Endothelial cell of umbilical vein (primary cell): ENCODE measurements around the gene FBXL4. TPM values are rescaled to one million over a fixed set of nuclear protein-coding genes. Genes with fewer than 3 reads are reported as not detected.

ENCODE experiments used
- BruUV-seq: library from RNA; stranded (reverse); fragments of 400-500 nt; replicated peaks from 2 replicates; lab custom pipeline; 2021; lab: Mats Ljungman, UMichigan
- CTCF ChIA-PET: fragments of 300-600, 350-600 bp; sonication (Branson Sonifier 250); formaldehyde crosslinking; loops from one replicate; lab custom pipeline; 2021; ENCODE audit warnings: antibody characterized with exemption, inconsistent platforms; lab: Charles Lee
- POLR2A ChIA-PET: fragments of 300-600, 350-600 bp; sonication (Branson Sonifier 250); formaldehyde crosslinking; loops from one replicate; lab custom pipeline; 2021; ENCODE audit warnings: antibody characterized with exemption, inconsistent platforms; lab: Charles Lee
- DNase-seq: peaks from one replicate; pipeline ENCODE4 v3.0.0-alpha.2; 2011; ENCODE audit warnings: low read depth, low spot score
- FAIRE-seq: peaks from 2 replicates; lab custom pipeline; 2011; peaks lifted over from hg19 to GRCh38; lab: Jason Lieb, UNC
- H2AFZ ChIP-seq: 2 replicates; pipeline ENCODE4 v1.6.0; 2012; ENCODE audit warnings: low read depth, low read length, control low read depth, inconsistent platforms
- H3K27ac ChIP-seq: 2 replicates; pipeline ENCODE4 v1.5.1; 2011; ENCODE audit warnings: low read depth, mild to moderate bottlenecking, control low read depth, low read length, moderate library complexity; ENCODE audit not compliant: insufficient read depth
- H3K27me3 ChIP-seq, 2 experiments: 2 replicates each; pipeline versions ENCODE4 v1.6.0 to v1.6.1; 2011; ENCODE audit warnings: low read length in 2 of 2, mixed read lengths in 1 of 2; ENCODE audit not compliant: control insufficient read depth in 2 of 2, insufficient read depth in 2 of 2
- H3K36me3 ChIP-seq, 2 experiments: 2 replicates in 1 of 2; 3 replicates in 1 of 2; pipeline ENCODE4 v1.5.1; 2011; ENCODE audit warnings: low read length in 2 of 2, mild to moderate bottlenecking in 1 of 2, moderate library complexity in 1 of 2; ENCODE audit not compliant: control insufficient read depth in 2 of 2, insufficient read depth in 2 of 2; ENCODE audit errors: extremely low read depth in 1 of 2
- H3K4me1 ChIP-seq: 3 replicates; pipeline ENCODE4 v1.5.1; 2011; ENCODE audit warnings: mild to moderate bottlenecking, low read length; ENCODE audit not compliant: control insufficient read depth, insufficient read depth; ENCODE audit errors: extremely low read depth
- H3K4me2 ChIP-seq: 2 replicates; pipeline ENCODE4 v1.6.1; 2011; ENCODE audit warnings: low read length, control low read depth, mixed read lengths; ENCODE audit not compliant: insufficient read depth
- H3K4me3 ChIP-seq, 3 experiments: fragments of 200-600 bp in 1 of 3; sonication (generic), shearing (Covaris generic) in 1 of 3; replicated peaks in 1 of 3; 2 replicates each; pipeline ENCODE4 v1.5.1; 2011 to 2016; ENCODE audit warnings: control low read depth in 3 of 3, low read length in 3 of 3, mild to moderate bottlenecking in 2 of 3, inconsistent platforms in 1 of 3, low read depth in 1 of 3, moderate library complexity in 1 of 3; ENCODE audit not compliant: insufficient read depth in 1 of 3
- H3K79me2 ChIP-seq: 2 replicates; pipeline ENCODE4 v1.6.0; 2012; ENCODE audit warnings: low read length, inconsistent platforms; ENCODE audit not compliant: control insufficient read depth, insufficient read depth
- H3K9ac ChIP-seq: replicated peaks from 2 replicates; pipeline ENCODE3; 2011; ENCODE audit warnings: low read length, control low read depth; ENCODE audit not compliant: insufficient read depth; ENCODE audit errors: extremely low read depth
- H3K9me1 ChIP-seq: replicated peaks from 3 replicates; pipeline ENCODE4 v1.6.0; 2011; ENCODE audit warnings: mild to moderate bottlenecking, low read length; ENCODE audit not compliant: control insufficient read depth, insufficient read depth; ENCODE audit errors: extremely low read depth
- H3K9me3 ChIP-seq: replicated peaks from 2 replicates; pipeline ENCODE4 v1.5.1; 2012; ENCODE audit warnings: low read length, inconsistent platforms; ENCODE audit not compliant: control insufficient read depth, insufficient read depth
- H4K20me1 ChIP-seq: replicated peaks from 2 replicates; pipeline ENCODE3; 2011; ENCODE audit warnings: mild to moderate bottlenecking, low read length; ENCODE audit not compliant: control insufficient read depth, insufficient read depth; ENCODE audit errors: extremely low read depth
- CTCF ChIP-seq, 2 donors: IDR thresholded peaks; 1 replicate in 1 of 2; 2 replicates in 1 of 2; pipeline ENCODE4 v1.5.1; 2011; ENCODE audit warnings: low read length in 2 of 2, mild to moderate bottlenecking in 2 of 2, moderate library complexity in 2 of 2, control low read depth in 1 of 2, inconsistent platforms in 1 of 2, low read depth in 1 of 2; ENCODE audit not compliant: insufficient read depth in 1 of 2; ENCODE audit errors: extremely low read depth in 1 of 2
- FOS ChIP-seq: IDR thresholded peaks from 2 replicates; pipeline ENCODE4 v1.6.1; 2011; ENCODE audit warnings: mild to moderate bottlenecking, low read length, moderate library complexity, borderline replicate concordance; ENCODE audit not compliant: insufficient read depth
- GATA2 ChIP-seq: IDR thresholded peaks from 2 replicates; pipeline ENCODE4 v1.7.0; 2011; ENCODE audit warnings: low read depth, mild to moderate bottlenecking, moderate library complexity, mixed read lengths, low read length; ENCODE audit not compliant: insufficient read length, insufficient read depth
- JUN ChIP-seq: IDR thresholded peaks from 2 replicates; pipeline ENCODE4 v1.6.1; 2011; ENCODE audit warnings: borderline replicate concordance, low read depth; ENCODE audit not compliant: insufficient read length, insufficient read depth
- POLR2A ChIP-seq: IDR thresholded peaks from 2 replicates; pipeline ENCODE4 v1.6.1; 2012; ENCODE audit warnings: low read depth, mild to moderate bottlenecking, control low read depth, low read length
- POLR2AphosphoS5 ChIP-seq: IDR thresholded peaks from 2 replicates; pipeline ENCODE4 v1.6.1; 2012; ENCODE audit warnings: low read depth, mild to moderate bottlenecking, control low read depth, low read length, moderate library complexity; ENCODE audit not compliant: insufficient read depth
- dilution Hi-C: fragments of 300-500 bp; cut with MboI; formaldehyde crosslinking; loops from one replicate; pipeline ENCODE4 v1.15.0; 2019; ENCODE audit warnings: low sequenced_read_pairs; ENCODE audit not compliant: extremely low pct_ligation_motif_present
- intact Hi-C: fragments of 100-400 bp; cut with micrococcal nuclease; formaldehyde crosslinking; loops from one replicate; pipeline ENCODE4 v1.10.0; 2022
- polyA plus RNA-seq, 4 experiments: library from polyadenylated mRNA; depleted of rRNA in 3 of 4; stranded (reverse) in 3 of 4; unstranded in 1 of 4; fragments of >200 nt; gene quantifications; 2 replicates each; pipeline versions ENCODE4 v1.2.1 to v1.2.3, GENCODE V29; 2011 to 2012; ENCODE audit warnings: missing spikeins in 1 of 4
- total RNA-seq: library from RNA; stranded (reverse); gene quantifications from 2 replicates; pipeline ENCODE4 v1.2.3, GENCODE V29; 2021
- TF ChIP-seq, protein P1 (sequence below): IDR thresholded peaks from 2 replicates; pipeline ENCODE4 v1.6.1; 2011; ENCODE audit not compliant: insufficient read depth, insufficient read length

The FBXL4 gene
- total and polyA plus RNA-seq, 2 donors (not counting 3 experiments of a cell fraction or from before 2014, with no cell fraction given), result 7.0 to 9.8 TPM

GRCh38 chr6:98959631-98960030, 11.9 kb upstream of the FBXL4 start:
- Histone ChIP-seq H3K9ac (no peak overlapping the region), H4K20me1 (no peaks in the 10 kb centered on the region), H3K4me1 (peaks cover 22% of the 10 kb centered on the region), H3K27me3 (peaks cover 17 to 37% of the 10 kb centered on the region in 2 experiments), H2AFZ (no peak overlapping the region), H3K9me3 (no peaks in the 10 kb centered on the region), H3K9me1 (no peaks in the 10 kb centered on the region), H3K4me2 (no peak overlapping the region), H3K79me2 (no peaks in the 10 kb centered on the region), H3K36me3 (no peaks in the 10 kb centered on the region), H3K27ac (no peak overlapping the region), H3K4me3 (no peak overlapping the region)
- no peak for DNase-seq
- no peak for FAIRE-seq
- BruUV-seq, result no TSS peak
- intact Hi-C loops (loop anchor here (5.0 kb wide), 2 partner anchors 112 to 127 kb away; partner anchors contain the start of gene POU3F2), dilution Hi-C loops (no loop called here)
- no peak for TF ChIP-seq JUN
- no peak for TF ChIP-seq GATA2
- TF ChIP-seq CTCF (IDR thresholded peaks at IDR 0.05; ENCODE audit: extremely low read depth in 1 of 2, insufficient read depth in 1 of 2, low read depth in 1 of 2, low read length in 2 of 2), result no peak
- no peak for TF ChIP-seq FOS
- TF ChIP-seq, protein P1, sequence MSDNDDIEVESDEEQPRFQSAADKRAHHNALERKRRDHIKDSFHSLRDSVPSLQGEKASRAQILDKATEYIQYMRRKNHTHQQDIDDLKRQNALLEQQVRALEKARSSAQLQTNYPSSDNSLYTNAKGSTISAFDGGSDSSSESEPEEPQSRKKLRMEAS, result no peak
- no peak for TF ChIP-seq POLR2A
- no peak for TF ChIP-seq POLR2AphosphoS5
- CTCF ChIA-PET, result no interaction called here
- POLR2A ChIA-PET, result no interaction called here
